ENCODE results near the gene KANSL2.

DNA sequence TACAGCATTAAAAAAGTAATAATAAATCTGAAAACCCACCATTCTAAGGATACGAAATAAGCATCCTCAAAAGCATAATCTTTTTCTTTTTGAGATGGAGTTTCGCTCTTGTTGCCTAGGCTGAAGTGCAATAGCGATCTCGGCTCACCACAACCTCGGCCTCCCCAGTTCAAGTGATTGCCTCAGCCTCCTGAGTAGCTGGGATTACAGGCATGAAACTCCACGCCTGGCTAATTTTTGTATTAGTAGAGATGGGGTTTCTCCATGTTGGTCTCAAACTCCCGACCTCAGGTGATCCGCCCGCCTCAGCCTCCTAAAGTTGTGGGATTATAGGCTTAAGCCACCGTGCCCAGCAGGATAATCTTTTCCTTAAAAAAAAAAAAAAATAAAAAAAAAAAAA is 30.2 kb upstream of the KANSL2 start:
- TF ChIP-seq CTCF (IDR thresholded peaks at IDR 0.05), result no peak
- no peak for TF ChIP-seq POLR2A (IDR thresholded peaks at IDR 0.05)
- no peak for TF ChIP-seq EP300 (IDR thresholded peaks at IDR 0.05)
